Activated naive CD4-positive, alpha-beta T cell treated with anti-CD3 and anti-CD28 coated beads, Interleukin-2, amount 50 U/mL, for 16 hours (primary cell): Measurements from ENCODE around the gene BORCS8.
"Not testable (repeated sequence)": the region's sequence is repeated elsewhere in the genome, so short reads cannot be mapped to it uniquely, and the experiment has no call there.

Source experiments
- DNase-seq: peaks from one replicate; pipeline ENCODE4 v3.0.0-alpha.2; 2020

The BORCS8 gene

DNA sequence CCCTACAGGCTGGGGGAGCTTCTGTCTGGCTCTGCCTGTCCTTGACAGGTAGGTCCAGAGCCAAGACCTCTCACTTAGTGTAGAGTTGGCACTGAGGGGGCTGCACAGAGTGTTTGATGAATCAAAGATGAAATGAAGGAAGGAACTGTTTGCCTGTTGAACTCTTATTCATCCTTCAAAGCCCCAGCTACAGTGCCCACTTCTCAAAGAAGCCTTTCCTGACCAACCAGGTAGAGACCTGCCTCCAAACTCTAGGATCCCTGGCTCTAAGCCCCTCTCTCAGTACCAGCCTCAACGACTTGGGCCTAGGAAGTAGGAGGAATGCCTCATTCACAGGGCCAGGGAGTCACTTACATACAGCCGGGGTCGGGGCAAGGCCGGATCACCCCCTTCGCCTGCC lies 44.6 kb downstream of the BORCS8 start:
- no peak for DNase-seq

DNA sequence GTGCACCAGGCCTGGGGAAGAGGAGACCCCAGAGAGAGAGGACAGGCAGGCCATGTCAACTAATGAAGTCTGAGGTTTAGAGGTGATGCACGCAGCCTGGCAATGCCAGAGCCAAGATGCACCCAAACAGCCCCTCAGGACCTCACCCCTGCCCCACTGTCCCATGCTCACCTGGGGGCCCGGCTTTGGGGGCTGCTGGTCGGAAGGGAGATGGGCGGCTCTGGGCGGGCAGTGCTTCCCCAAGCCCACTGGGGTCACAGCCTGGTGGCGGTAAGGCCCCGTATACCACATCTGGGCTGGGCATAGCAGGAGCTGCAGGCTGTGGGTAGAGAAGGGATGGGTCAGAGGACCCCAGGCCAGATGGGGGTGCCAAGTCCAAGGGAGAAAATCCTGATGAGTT lies 45.1 kb downstream of the BORCS8 start:
- DNase-seq: no peak

DNA sequence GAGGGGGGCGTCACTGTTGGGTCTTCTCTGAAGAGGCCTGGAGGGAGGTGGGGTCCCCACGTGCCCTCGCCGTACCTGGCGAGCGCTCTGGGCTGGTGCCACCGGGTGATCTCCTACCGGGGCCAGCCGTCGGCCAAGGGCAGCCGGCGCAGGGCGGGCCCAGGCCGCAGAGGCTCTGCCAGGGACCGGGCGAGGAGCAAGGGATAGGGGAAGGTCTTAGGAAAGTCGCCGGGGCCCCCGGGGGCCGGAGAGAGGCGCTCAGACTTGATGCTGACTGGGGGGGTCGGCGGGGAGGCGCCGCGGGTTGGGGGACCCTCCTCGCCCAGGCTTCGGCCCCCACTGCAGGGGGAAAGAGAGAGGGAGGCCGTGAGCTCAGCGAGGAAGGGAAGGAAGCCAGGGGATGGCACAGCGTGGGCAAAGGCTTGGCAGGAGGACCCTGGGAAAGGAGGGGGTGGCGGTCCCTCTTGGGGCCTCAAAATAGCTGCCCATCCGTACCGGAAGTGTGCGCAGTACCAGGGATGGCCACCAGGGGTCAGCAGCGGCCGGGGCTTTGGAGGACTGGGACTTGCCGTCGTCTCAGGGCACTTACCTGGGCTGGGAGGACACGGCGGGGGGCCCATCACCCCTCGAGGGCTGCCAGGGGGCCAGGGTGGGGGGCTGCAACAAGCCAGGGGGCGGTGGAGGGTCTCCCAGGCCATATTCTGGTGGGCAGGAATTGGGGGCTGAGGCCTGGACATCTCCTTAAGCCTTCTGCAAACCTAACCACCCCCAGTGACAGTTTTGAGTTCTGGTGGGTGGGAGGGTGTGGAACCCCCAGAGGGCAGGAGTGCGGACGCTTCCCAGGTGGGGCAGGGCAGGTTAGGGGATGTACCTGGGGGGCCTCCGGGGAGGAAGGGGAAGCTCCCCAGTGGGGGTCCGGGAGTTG lies 46.0 kb downstream of the BORCS8 start:
- peak; percentile 83 for DNase-seq

DNA sequence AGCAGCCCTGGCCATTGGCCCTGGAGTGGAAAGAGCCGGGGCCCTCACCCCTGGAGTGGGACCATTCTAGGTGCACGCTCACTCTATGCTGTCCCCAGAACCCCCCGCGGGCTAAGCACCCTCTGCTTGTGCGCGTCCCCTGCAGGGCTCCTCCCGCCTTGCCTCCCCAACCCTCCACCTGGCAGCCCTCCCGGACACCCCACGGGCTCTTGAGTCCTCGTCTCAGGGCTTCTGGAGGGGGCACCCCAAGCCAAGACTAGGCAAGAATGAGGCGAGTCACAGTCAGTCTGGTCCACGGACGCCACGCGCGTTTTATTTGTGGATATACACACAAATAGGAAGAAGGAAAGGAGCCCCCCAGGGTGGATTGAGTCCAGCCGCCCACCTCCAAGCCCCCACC lies 46.7 kb downstream of the BORCS8 start:
- no peak for DNase-seq

DNA sequence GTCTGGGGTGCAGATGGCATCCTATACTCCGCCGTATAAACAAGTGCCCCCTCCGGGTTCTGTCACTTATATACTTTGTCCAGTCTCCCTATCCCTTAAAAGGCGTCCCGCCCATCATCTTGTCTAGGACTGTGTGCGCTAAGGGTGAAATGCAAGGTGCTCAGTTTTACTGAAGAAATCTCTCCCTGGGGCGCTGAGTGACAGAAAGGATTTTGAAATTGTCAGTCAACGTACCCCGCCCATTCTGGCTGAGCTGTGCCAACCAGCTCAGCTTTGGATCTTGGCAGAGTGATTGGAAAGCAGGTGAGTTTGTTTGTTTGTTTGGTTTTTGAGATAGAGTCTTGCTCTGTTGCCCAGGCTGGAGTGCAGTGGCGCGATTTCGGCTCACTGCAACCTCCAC lies 49.6 kb downstream of the BORCS8 start:
- no peak for DNase-seq

DNA sequence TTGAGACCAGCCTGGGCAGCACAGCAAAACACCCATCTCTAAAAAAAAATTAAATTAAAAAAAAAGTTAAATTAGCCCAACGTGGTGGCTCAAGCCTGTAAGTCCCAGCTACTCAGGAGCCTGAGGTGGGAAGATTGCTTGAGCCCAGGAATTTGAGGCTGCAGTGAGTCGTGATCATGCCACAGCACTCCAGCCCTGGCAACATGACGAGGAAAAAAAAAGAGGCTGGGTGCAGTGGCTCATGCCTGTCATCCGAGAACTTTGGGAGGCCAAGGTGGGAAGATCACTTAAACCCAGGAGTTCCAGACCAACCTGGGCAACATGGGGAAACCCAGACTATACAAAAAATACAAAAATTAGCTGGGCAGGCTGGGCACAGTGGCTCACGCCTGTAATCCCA lies 51.5 kb downstream of the BORCS8 start:
- no peak for DNase-seq

DNA sequence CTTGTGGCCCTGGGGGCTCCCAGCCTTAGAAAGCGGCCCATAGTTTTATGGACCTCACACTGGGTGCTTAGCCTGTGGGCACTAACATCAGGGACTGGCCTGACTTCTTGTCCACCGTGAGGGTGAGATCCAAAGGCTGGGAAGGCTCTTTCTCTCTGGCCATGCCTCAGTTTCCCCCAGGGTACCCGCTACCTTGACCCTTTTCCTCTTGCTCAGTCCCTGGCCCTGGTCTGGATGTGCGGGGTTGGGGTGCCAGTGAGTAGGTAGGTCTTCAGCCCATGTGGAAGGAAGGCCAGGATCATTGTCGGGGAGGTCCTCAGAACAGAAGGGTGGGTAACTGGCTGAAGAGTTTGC lies 52.1 kb downstream of the BORCS8 start:
- DNase-seq: no peak

DNA sequence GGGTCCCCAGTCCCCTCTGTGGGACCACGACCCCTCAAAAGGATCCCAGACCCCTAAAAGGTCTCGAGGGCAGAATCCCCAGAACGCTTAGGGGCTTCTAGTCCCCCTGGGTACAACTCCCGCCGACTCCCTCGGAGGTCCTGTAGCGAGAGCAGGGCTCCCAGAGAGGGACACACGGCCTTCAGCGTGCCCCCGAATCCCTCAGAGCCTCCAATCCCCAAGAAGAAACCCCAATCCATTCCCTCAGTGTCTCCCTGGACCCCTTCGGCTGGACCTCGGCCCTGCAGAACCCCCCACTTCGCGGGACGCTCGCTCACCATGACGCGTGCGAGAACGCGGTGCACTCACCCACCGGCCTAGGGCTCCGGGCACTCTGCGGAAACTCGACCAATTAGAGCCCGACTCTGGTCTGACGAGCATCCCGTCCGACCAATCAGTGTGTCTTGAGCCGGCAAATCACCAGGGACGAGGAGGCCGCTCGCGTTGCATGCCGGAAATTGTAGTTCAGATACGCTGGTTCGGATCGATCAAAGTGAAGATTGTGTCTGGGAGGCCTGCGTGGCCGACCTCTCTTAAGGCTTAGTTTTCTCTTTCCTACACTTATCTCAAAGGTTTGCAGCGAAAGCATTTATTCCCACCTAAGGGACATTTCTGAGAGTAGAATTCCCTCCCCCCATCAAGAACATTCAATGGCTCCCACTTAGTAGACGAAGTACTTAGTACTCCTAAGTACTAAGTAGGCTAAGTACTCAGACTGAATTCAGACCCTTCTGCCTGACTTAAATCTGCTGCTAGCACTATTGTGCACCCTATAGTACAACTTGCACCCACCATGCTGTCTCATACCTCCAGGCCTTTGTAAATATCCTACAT lies 53.6 kb downstream of the BORCS8 start, which contains the start of gene TMEM161A:
TSS of gene TMEM161A (minus strand) at position 370 of the 873 bp plus-strand sequence. CDS start at position 320, 50 bp downstream.
- DNase-seq: peak; percentile 97

DNA sequence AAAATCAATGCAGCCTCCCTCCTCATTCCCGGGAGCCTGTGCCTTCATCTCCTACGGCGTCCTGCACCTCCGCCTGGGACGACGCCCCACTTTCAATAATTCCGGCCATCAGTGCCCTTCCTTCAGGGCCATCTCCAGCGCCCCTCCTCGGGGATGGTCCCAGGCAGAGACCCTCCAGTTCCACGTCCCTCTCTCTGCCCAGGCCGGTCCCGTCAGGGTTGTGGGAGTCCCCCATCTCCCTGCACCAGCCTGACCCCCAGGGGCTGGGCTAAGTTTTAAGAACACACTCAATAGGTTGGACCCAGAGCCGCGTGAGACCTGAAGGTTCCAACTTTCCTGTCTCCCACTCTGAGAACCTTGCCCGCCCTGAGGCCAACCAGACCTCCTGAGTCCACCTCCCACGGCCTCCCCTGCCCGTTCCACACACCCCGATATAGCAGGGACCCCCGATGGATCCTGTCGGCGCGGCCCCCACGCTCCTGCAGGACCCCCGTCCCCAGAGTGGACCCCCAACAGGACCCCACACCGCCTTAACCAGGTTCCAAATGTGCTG lies 54.3 kb downstream of the BORCS8 start:
- DNase-seq: no peak

DNA sequence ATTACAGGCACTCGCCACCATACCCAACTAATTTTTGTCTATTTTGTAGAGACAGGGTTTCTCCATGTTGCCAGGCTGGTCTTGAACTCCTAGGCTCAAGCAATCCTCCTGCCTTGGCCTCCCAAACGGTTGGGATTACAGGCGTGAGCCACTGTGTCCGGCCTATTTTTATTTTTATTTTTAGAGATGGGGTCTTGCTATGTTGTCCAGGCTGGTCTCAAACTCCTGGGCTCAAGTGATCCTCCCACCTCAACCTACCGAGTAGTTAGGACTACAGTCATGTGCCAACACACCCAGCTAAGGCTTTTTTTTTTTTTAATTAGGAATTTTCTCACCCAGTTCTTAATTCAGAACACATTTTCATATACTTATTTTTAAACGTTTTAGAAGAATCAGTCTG lies 56.2 kb downstream of the BORCS8 start:
- DNase-seq: not testable (repeated sequence)

DNA sequence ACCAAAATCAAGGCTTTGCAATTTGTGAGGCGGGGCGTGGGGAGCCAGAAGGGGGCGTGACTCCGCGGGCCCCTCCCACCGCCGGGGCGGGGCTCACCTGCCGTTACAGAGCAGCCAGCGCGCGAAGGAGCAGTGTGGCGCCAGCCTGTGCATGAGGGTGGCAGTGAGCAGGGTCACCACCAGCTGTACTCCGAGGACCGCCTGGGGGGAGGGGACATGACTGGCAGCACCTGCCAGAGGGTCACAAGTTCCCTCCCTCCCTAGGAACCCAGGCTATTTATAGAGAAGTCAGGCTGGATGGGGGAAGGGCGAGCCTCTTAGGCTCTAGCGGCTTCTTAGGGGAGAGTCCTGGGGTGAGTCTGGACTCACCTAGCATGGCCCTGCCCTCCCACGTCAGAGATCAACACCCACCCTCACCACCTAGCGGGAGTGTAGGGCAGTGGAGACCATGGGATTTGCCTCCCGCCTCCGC lies 57.2 kb downstream of the BORCS8 start:
- peak; percentile 61 for DNase-seq

DNA sequence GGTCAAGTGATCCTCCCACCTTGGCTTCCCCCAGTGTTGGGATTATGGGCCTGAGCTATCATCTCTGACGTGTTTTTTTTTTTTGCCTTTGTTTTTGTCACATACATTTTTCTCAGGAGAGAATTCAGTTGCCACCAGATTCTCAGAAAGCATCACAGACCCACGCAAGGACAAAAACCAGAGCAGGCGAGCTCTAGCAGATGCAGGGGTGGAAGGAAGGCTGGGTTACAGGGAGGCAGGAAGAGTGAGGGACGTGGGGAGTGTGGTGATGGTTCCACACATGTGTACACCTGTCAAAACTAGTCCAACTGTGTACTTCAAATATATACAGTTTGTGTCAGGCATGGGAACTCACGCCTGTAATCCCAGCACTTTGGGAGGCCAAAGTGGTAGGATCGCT lies 58.0 kb downstream of the BORCS8 start:
- no peak for DNase-seq

DNA sequence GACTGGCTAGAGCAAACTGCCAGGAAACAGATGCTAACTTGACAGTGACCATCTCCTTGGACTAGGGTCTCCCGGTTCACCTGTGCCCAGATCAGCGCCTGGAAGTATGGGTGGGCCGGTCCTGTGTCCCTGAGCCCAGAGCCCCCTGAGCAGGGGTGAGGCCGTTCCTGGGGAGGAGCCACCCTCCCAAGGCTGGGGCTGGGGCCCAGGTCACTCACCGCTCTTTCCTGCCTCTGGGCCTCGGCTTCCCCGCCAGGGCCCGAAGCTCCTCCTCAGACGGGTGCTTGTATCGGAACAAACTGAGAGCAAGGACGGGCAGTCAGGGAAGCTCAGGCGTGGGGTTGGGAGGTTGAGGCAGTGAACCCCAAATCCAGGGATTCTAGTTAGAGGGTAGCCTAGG lies 59.0 kb downstream of the BORCS8 start:
- DNase-seq: no peak

DNA sequence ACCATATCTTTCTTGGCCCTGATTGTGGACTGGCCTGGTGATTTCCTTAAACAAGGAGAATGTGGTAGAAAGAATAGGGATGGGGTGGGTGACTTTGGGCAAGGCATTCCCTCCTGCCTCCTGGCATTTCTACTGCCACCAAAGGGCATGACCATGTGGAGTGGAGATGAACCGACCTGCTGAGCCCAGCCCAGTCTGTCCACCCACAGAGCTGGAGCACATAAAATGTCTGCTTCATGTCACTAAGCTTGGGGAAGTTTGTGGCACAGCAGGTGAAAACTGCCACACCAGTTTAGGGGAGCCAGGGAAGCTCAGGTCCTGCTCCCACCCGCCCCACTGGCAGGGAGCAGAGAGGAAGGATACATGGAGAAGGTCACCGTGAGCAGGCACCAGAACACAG lies 60.0 kb downstream of the BORCS8 start:
- DNase-seq: no peak
